GM19438 (cell line): Measurements from ENCODE around the gene TCEAL3.
"Not testable (repeated sequence)": the region's sequence is repeated elsewhere in the genome, so short reads cannot be mapped to it uniquely, and the experiment has no call there.

Experiments used
- ATAC-seq: cut with Tn5 transposase; IDR thresholded peaks from one replicate; pipeline ENCODE4 v1.9.1; 2021; ENCODE audit warnings: low read depth; ENCODE audit not compliant: unreplicated experiment

TCEAL3 gene, protein sequence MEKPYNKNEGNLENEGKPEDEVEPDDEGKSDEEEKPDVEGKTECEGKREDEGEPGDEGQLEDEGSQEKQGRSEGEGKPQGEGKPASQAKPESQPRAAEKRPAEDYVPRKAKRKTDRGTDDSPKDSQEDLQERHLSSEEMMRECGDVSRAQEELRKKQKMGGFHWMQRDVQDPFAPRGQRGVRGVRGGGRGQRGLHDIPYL

DNA sequence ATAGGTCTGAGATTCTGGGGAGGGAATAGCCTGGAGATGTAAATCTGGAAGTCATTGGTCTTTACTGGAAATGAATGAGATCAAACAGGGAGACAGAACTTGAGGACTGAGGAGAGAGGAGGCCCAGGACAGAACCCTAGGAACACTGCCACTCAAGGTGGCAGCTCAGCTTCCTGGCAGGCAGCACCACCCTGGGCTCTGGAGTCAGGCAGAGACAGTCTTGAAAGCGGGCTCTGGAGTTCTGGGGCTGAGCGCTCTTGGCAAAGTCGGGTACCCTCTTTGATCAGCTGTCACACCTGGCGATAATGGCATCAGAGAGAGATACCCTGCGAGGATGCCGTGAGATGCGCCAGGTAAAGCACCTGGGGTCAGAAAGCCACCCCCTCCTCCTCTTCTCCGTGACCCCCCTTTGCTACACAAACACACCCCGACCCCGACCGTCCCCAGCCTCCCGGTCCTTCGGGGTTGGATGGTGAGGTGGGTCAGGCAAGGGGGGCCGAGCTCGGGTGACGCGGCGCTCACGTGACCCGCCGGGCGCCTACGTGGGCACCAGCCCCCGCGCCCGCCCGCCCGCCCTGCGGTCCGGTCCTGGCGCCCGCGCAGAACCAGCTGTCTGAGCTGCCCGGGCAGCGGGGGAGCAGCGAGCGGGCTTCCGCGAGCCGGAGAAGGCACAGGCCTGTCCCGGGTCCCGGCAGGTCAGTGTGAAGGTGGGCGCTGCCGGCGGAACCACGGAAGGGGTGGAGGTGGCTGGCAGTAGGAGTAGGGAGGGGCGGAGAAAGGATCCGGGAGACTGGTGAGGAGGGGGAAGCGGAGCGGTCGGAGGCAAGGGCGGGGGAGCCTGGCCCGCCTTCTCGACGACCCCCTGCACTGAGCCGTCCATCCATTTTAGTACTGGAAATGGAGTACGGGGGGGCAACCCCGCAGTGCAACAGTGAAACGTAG is at the start of gene TCEAL3:
TCEAL3 (plus strand) TSS at position 600 of the 942 bp plus-strand sequence. CDS start 1,102 bp downstream, outside the sequence.
- ATAC-seq: peak; percentile 62

DNA sequence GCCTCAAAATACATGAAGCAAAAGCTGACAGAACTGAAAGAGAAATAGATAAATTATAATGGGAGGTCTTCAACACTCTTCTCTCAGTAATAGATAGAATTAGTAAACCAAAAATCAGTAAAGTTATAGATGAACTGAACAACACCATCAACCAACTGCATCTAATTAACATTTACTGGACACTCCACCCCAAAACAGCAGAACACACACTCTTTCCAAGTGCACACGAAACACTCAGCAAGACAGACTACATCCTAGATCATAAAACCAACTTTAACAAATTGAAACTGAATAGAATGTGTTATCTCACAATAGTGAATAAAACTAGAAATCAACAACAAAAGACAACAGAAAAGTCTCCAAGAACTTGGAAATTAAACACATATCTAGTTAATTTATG is 47.5 kb upstream of the TCEAL3 start:
- ATAC-seq: no peak

DNA sequence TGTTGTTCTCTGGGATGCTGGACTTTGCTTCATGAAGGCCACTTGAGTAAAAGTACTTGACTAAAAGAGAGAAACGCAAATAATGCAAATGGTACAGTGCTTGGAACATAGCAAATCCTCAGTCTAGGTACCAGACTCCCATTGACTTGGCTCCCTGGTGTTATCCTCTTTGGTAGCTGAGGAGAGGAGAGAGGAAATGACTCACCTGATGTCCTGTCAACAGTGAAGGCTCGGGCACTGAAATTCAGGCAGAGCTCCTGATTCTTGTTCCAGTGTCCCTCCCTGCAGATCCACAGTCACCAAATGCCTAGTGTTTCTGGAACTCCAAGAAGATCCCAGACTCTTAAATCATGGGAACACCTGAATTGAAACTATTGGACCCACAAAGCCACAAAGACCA is 45.0 kb upstream of the TCEAL3 start:
- ATAC-seq: no peak

DNA sequence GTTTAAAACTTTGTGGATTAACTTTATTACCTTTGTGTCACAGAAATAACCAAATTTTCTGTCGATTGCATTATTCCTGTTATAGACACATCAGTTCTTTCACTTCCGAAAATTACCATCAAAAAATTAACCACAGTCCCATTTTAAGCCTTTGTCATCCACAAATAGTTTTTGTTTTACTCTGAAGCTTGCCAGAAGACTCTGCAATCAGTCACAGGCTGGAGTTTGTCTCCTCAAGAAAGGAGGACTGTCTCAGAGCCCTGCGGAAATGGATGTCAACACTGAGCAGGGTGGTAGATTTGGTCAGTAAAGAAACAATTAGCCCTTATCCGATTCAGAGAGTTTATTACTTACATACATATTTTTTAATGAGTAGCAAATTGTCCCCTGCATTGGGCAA is 42.6 kb upstream of the TCEAL3 start:
- no peak for ATAC-seq

DNA sequence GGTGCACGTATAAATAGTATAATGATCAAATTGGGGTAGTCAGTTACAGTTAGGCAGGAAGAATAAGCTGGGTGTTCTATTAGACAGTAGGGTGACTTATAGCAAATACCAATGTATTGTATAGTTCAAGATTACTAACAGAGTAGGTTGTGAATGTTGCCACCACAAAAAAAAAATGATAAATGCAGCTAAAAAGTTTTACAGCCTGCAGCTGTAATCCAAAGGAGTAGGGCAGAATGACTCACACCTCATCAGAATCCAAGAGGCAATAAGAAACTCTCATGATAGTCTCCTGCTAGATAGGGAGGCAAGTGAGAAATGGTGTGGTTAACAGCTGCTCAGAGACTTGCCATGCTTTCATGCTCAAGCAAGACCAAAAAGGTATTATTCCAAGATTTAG is 42.0 kb upstream of the TCEAL3 start:
- no peak for ATAC-seq

DNA sequence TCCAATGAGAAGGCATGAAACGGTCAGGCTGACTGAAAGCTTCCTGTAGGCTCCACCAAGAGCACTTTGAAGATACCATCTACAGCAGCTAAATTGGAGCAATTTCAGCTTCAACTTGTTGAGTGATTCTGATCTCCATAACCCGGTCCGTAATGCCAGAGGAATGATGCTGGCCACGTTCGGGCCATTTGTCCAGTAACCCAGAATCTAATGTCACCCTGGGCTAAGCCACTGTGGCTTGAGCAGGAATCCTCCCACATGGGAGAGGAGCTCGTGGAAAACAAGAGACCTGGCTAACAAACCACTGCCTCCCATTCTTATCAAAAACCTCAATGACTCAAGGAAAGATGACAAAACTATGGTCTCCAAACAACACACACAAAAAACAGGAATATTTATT is 36.6 kb upstream of the TCEAL3 start:
- ATAC-seq: no peak

DNA sequence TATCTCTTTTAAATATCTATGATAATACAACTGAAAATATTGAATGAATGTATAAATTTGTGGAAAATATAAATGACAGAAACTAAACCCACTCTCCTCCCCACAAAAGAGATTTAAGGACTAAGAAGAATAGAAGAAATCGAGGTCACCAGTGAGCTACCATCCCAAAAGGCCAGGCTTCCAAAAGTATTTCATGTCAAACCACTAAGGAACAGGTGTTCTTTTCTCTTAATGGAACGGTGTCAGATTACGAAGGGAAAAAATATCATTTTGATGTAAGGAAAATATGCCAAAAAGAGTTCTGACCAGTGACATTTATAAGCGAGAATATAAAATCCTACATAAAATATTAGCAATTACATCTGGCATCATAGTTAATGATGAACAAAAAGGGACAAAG is 36.0 kb upstream of the TCEAL3 start:
- no peak for ATAC-seq

DNA sequence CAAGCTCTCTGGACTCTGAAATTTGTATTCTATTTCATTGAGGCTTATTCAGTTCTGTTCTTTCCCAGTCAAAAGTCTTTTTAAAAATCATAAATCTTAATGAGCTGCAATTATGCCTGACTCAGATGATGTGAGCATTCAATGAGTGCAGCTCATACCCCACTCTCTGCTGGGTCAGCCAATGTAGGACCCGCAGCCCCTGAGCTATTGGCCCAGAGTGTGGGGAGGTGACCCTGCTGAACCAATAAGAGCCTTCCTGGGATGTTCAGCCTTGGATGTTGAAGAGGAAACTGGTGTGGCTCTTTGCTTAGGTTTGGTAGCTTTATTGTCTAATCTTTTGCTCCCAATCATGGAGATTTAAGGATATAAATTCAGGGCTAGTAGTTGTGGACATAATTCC is 34.6 kb upstream of the TCEAL3 start:
- ATAC-seq: no peak

DNA sequence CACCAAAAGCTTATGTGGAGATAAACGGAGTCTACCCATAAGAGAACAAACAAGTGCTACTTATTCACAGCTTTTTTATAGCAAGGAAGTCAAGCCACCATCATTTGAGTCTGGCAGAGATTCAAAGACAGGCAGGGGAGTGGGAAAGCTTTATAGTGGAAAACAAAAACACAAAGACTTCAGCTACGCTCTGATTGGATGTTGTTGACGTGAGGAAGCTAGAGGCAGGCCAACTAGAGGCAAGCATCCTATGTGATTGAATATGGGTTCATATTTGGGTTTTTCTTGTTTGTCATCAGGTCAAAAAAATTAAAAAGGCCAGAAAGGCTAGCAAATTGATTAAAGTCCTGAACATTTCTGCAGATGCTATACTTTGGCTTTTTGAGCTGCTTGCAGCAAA is 23.2 kb upstream of the TCEAL3 start:
- no peak for ATAC-seq

DNA sequence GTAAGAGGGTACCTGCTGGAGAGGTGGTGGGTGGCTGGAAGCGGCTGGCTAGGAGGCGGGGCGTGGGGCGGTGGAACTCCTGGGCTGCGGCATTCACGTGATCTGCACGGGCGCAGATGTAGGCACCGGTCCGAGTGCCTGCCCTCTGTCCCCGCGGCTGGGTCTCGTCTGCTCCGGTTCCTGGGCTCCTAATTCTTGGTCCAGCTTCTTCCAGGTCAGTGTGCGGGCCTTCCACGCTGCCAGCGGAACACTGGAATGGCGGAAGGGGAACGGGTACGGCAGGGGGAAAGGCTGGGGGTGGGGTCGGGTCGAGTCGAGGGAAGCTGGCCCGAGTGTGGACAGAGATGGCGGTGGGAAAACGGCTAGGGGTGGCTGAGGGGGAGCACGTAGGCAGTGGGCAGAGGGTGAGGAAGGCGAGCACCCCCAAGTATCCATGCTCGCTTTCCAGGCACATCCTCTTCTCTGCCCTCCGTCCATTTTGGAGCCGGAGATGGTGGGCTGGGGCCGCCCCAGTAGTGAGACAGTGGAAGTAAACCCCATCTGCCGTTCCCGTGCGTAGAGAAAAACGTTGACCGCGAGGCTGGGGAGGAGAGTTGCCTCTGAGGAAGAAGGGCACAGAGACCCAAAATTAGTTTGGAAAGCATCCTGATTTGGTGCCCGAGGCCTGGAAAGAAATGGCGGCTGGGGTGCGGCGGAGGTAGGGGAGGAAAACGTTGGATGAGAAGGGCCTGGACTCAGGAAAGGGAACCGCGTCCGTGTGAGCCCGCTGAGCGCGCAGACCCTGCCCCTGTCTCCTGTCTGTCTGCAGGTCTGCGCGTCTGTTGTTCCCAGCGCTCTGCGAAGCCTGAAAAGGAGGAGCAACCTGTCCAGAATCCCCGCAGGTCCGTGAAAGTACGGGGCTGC is 22.1 kb upstream of the TCEAL3 start, which contains the start of gene TCEAL4:
TCEAL4 (plus strand) TSS at position 105 of the 903 bp plus-strand sequence. CDS start 1,161 bp downstream, outside the sequence.
- peak; percentile 65 for ATAC-seq

DNA sequence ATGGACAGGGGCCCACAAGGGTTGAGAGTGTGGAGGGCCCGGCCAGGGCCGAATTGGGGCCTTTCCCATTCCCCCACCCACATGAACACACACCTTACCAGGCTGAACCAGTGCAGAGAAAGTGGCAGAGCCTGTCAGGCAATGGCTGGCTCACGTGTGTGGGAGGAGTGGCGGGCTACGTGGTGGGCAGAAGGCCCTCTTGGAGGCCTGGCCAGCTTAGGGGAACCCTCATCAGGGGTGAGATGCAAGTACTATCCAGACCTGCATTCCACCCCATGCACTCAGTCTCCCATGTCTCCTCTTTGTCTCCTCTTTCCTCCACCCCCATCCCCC is 21.5 kb upstream of the TCEAL3 start:
- ATAC-seq: peak; percentile 3

DNA sequence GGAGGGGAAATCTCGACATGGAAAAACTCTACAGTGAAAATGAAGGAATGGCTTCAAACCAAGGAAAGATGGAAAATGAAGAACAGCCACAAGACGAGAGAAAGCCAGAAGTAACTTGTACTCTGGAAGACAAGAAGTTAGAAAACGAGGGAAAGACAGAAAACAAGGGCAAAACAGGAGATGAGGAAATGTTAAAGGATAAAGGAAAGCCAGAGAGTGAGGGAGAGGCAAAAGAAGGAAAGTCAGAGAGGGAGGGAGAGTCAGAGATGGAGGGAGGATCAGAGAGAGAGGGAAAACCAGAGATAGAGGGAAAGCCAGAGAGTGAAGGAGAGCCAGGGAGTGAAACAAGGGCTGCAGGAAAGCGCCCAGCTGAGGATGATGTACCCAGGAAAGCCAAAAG is 21.1 kb upstream of the TCEAL3 start:
- no peak for ATAC-seq

DNA sequence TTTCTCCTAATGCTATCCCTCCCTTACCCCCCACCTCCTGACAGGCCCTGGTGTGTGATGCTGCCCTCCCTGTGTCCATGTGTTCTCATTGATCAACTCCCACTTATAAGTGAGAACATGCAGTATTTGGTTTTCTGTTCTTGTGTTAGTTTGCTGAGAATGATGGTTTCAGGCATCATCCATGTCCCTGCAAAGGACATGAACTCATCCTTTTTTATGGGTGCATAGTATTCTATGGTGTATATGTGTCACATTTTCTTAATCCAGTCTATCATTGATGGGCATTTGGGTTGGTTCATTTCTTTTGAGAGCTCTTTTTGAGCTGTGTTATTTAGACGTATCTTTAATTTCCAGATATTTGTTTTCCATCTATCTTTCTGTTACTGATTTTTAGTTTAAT is 15.5 kb upstream of the TCEAL3 start:
- not testable (repeated sequence) for ATAC-seq

DNA sequence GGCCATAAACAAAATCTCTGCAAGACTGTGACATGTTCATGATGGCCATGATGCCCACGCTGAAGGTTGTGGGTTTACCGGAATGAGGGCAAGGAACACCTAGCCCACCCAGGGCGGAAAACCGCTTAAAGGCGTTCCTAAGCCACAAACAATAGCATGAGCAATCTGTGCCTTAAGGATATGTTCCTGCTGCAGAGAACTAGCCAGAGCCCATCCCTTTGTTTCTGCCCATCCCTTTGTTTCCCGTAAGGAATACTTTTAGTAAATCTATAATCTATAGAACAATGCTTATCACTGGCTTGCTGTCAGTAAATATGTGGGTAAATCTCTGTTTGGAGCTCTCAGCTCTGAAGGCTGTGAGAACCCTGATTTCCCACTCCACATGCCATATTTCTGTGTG is 12.6 kb upstream of the TCEAL3 start:
- not testable (repeated sequence) for ATAC-seq

DNA sequence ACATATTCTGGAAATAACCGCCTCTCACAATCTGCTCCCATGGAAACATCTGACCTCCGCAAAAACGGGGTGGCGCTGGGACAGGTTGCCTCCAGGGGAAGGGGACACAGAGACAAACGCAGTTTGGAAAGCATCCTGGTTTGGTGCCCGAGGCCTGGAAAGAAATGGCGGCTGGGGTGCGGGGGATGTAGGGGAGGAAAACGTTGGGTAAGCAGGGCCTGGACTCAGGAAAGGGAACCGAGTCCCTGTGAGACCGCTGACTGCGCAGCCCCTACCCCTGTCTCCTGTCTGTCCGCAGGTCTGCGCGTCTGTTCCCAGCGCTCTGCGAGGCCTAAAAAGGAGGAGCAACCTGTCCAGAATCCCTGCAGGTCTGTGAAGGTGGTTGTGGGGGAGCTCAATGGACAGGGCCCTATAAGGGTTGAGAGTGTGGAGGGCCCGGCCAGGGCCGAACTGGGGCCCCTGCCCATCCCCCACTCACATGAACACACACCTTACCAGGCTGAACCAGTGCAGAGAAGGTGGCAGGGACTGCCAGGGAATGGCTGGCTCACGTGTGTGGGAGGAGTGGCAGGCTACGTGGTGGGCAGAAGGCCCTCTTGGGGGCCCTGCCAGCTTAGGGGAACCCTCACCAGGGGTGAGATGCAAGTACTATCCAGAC is 672 bp downstream of the TCEAL3 start:
- peak; percentile 13 for ATAC-seq

DNA sequence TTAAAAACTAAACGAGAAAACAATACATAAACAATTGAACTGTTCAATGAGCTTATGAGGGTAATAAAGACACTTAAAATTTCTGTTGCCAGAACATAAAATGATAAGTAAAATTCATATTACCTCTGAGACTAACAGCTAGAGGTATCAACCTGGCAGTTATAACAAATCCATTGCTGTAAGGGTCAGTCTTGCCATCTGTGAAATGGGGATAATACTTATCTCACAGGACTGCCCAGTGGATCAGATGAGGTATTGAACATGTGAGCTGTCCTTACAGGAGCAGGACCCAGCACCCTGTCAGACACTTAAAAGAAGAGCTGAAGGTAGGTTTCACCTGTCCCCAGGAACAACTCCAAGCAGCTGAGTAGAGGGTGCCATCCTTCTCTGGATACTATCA is 2.5 kb downstream of the TCEAL3 start:
- ATAC-seq: no peak

DNA sequence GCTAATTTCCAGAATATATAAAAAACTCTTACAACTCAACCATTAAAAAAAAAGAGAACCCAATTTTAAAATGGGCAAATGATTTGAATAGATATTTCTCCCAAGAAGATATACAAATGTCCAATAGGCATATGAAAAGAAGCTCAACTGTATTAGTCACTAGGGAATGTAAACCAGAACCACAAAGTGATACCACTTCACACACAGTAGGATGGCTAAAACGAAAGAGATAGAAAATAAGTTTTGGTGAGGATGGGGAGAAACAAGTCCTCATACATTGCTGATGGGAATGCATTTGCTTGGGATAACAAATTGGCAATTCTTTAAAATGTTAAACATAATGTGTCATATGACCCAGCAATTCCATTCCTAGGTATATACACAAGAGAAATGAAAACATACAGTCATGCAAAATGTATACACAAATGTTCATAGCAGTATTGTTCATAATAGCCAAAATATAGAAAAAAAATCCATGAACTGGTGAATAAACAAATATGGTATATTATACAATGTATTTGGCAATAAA is 5.7 kb downstream of the TCEAL3 start:
- no peak for ATAC-seq

DNA sequence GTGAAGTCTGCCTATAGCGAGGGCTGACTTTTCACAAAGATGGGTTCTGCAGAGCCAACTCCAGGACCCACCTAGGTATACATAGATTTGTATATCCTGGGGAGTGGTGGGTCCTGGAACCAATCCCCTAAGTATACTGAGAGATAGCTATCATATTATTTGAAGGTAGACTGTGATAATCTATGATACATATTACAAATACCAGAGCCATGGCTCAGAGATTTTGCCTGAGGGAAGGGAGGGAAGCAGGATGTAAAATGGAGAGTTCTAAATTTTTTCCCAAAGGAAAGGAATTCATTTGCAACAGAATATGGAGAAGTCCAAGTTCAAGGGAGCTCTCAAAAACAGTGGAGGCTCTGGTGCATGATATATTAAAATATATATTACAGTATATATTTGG is 7.2 kb downstream of the TCEAL3 start:
- ATAC-seq: no peak

DNA sequence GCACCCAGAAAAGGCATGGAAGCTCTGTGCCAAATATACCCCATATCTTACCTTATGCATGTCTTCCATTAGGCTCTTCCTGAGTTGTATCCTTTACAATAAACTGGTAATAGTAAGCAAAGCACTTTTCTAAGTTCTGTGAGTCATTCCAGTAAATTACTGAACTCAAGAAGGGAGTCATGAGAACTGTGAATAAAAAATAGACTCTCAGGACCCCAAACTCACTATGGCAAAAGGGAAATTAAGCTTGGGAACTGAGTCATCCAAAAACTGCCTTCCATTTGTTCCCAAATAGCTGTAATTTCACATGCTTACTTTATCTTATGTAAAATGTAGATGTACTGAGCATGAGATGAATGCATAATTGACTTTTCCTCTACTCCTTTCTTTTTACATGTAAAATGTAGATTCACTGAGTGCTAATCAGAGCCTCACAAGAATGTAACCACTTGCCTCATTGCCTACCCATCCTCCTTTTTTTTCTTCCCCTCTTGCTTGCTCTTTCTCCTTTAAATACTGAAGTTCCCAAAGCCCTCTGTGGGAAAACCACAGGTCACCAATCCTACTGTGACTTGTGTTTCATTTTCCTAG is 8.1 kb downstream of the TCEAL3 start:
- ATAC-seq: no peak

DNA sequence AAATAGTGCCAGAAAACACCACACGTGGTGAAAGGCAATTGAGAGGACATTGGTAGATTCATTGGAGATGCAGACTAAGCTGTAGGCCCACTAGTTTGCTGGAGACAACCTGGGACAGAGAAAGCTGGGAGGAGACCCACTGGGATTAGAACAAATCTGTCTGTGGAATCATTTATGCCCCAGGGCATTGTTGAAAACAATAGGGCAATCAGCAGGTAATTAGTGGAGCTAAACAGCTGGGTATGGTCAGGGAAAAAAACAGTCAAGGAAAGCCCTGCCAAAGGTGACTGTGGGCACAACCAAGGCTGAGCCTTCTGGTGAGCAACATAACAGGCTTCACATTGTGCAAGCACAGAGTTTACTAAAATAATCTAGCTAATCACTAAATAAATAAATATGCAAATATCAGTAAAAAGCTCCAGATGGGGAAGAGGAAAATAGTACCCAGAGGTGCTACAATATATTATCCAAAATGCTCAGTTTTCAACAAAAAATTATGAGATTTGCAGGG is 9.0 kb downstream of the TCEAL3 start:
- ATAC-seq: no peak
